ENCODE results near the gene ST6GAL2.

ST6GAL2 gene

GRCh38 chr2:106764614-106765013 lies 121.4 kb downstream of the ST6GAL2 start:
- no peaks in the 10 kb centered on the region for H3K36me3 ChIP-seq
- H3K4me1 ChIP-seq (ENCODE audit: control insufficient read depth in 1 of 2, insufficient read depth in 1 of 2, low read depth in 1 of 2, low read length in 1 of 2): no peaks in the 10 kb centered on the region
- TF ChIP-seq CTCF (IDR thresholded peaks at IDR 0.05): no peak
- no peak overlapping the region for H3K27ac ChIP-seq
- no peaks in the 10 kb centered on the region for H3K9me3 ChIP-seq
- H3K4me3 ChIP-seq (ENCODE audit: low read depth in 1 of 2, low read length in 1 of 2): no peak overlapping the region
- H3K27me3 ChIP-seq: no peaks in the 10 kb centered on the region

- no peaks in the 10 kb centered on the region for H3K36me3 ChIP-seq
- H3K27ac ChIP-seq: no peak overlapping the region
- TF ChIP-seq CTCF (IDR thresholded peaks at IDR 0.05): no peak
- no peaks in the 10 kb centered on the region for H3K27me3 ChIP-seq
- no peaks in the 10 kb centered on the region for H3K4me1 ChIP-seq (ENCODE audit: control insufficient read depth in 1 of 2, insufficient read depth in 1 of 2, low read depth in 1 of 2, low read length in 1 of 2)
- H3K9me3 ChIP-seq: no peaks in the 10 kb centered on the region
- H3K4me3 ChIP-seq (ENCODE audit: low read depth in 1 of 2, low read length in 1 of 2): no peak overlapping the region
Measured at GRCh38 chr2:106759966-106760365, 126.0 kb downstream of the ST6GAL2 start.

- TF ChIP-seq CTCF (IDR thresholded peaks at IDR 0.05): no peak
- Histone ChIP-seq H3K4me3 (ENCODE audit: low read depth in 1 of 2, low read length in 1 of 2) (no peak overlapping the region), H3K4me1 (ENCODE audit: control insufficient read depth in 1 of 2, insufficient read depth in 1 of 2, low read depth in 1 of 2, low read length in 1 of 2) (no peaks in the 10 kb centered on the region), H3K27me3 (no peaks in the 10 kb centered on the region), H3K27ac (no peak overlapping the region), H3K36me3 (no peaks in the 10 kb centered on the region), H3K9me3 (no peaks in the 10 kb centered on the region)
Measured at GRCh38 chr2:106758901-106759497, 127.0 kb downstream of the ST6GAL2 start.
